AG09319 (cell line): Measurements from ENCODE around the gene ACAD10.

Experiments used
- DNase-seq: peaks from one replicate; pipeline ENCODE4 v3.0.0-alpha.2; 2010; ENCODE audit warnings: low read depth; ENCODE audit errors: extremely low read depth
- CTCF ChIP-seq: IDR thresholded peaks from 2 replicates; pipeline ENCODE4 v1.5.1; 2011; ENCODE audit warnings: low read depth, mild to moderate bottlenecking, inconsistent platforms, low read length, moderate library complexity

Gene ACAD10

GRCh38 chr12:111748151-111748672 is 62.4 kb downstream of the ACAD10 start:
- no peak for TF ChIP-seq CTCF

GRCh38 chr12:111748867-111749266 is 63.0 kb downstream of the ACAD10 start:
- no peak for TF ChIP-seq CTCF
- no peak for DNase-seq

More at GRCh38 chr12:111748151-111748672, 62.4 kb downstream of the ACAD10 start:
- no peak for DNase-seq

GRCh38 chr12:111749391-111749790 is 63.5 kb downstream of the ACAD10 start:
- DNase-seq = no peak
- no peak for TF ChIP-seq CTCF

- peak; percentile 61 for DNase-seq
- TF ChIP-seq CTCF = no peak; the same call in none of the 2 replicates
Measured at GRCh38 chr12:111753144-111753881, 67.5 kb downstream of the ACAD10 start.

- no peak for TF ChIP-seq CTCF
Measured at GRCh38 chr12:111754671-111755070, 68.8 kb downstream of the ACAD10 start.

GRCh38 chr12:111756196-111756595 is 70.3 kb downstream of the ACAD10 start:
- no peak for TF ChIP-seq CTCF
- no peak for DNase-seq

More at GRCh38 chr12:111754671-111755070, 68.8 kb downstream of the ACAD10 start:
- DNase-seq = no peak

- no peak for TF ChIP-seq CTCF
- DNase-seq = no peak
Measured at GRCh38 chr12:111756681-111757080, 70.8 kb downstream of the ACAD10 start.
